Putamen (tissue), 1 donor: ENCODE measurements around the gene DSCAM.
A peak's percentile ranks its signal among the peaks of the same experiment; 100 is the strongest.

Experiments used
- DNase-seq: peaks from one replicate; pipeline ENCODE4 v3.0.0-alpha.2; 2016; ENCODE audit warnings: low spot score

The DSCAM gene

DNA sequence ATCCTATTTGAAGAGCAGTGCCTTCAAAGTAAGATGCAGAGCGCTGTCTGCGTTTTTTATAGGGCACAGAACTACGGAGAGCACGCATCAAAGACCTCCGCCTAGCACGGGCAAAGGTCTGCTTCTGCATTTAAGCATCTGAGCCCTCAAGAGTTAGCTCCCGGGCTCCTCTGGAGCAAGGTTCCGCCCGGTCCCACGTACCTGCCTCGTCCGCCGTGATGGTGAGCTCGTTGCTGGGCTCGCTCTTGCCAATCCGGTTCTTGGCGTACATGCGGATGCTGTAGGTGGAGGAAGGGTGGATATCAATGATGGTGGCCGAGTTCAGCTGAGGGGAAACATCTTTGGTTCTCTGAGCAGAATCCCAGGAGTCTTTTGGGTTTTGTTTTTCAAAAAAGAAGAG, 668.2 kb downstream of the DSCAM start:
- no peak for DNase-seq

GRCh38 chr21:40177979-40178378, 669.0 kb downstream of the DSCAM start:
- DNase-seq, result no peak

- no peak for DNase-seq
Measured at GRCh38 chr21:40176724-40177123, 670.2 kb downstream of the DSCAM start.

DNA sequence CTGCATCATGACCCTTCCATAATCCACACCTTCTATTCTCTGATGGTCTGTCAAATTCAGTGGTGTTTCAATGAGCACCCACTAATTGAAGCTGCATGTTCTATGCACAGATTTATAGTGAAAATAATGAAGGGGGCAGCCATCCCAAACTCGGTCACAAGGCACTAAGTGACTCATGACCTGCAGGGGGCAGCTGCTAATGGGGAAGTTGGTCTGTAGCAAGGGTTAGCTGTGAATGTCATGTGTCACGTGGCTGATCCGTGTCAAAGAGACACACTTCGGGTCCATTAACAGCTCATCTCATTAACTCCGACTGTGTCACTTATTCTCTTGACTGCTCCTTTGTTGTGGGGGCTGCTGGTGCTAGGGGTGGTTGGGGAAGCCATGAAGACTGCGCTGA, 673.1 kb downstream of the DSCAM start:
- DNase-seq, result no peak

- no peak for DNase-seq
Measured at GRCh38 chr21:40169971-40170370, 677.0 kb downstream of the DSCAM start.

GRCh38 chr21:40166291-40166843, 680.6 kb downstream of the DSCAM start:
- DNase-seq, result no peak

GRCh38 chr21:40165773-40166070, 681.2 kb downstream of the DSCAM start:
- no peak for DNase-seq

DNA sequence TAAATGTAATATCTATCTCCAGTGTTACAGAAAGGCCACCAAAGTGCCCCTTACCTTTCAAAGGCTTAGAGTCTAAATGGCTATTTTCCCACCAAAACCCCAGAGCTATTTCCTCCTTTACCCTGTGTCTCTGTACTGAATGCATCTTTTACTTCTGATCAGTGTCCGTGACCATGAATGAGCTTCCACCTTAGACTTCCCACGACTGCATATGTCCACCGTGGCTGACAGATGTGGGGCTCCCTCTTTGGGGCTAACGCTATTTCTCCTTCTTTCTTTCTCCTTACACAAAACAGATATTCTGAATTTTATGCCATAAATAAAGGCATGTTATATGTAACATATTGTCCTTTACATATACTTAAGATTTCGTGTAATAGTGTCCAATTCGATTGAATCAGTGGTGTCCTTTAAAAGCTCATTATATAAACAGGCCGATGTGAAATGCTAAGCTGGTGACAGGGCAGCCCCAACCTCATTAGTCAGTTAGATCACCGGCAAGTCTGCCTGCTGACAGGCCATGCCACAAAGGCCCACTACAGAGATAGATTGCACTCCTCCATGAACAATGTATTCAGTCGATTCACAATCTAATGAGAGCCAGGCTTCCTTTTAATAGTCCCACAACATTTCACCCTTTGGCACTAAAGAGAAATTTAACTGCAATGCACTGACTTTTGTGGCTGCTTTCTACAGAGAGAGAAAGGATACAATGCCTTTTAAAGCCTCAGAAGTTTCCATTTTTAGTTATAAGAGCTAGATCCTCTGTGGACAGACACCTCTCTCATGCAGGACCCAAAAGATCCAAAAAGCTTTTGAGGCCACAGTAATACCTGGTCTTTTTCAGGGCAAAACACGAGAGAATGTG, 681.8 kb downstream of the DSCAM start:
- no peak for DNase-seq

DNA sequence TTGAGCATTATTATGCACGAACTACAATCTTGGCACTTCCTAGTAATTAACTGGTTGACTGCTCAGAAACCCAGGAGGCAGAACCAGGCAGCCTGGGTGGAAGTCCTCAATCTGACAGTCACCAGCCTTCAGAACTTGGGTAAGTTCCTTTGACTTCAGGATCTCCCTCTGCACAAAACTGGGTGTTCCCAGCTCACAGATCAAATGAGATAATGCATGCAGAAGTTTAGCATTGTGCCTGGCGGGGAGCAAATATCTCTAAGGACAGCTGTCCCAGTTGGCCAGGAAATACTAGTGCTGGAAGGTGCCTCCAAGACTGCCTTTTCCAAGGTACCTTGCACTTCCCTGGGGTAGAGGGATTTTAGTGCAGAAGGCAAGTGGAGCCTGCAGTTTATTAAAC, 684.9 kb downstream of the DSCAM start:
- no peak for DNase-seq

DNA sequence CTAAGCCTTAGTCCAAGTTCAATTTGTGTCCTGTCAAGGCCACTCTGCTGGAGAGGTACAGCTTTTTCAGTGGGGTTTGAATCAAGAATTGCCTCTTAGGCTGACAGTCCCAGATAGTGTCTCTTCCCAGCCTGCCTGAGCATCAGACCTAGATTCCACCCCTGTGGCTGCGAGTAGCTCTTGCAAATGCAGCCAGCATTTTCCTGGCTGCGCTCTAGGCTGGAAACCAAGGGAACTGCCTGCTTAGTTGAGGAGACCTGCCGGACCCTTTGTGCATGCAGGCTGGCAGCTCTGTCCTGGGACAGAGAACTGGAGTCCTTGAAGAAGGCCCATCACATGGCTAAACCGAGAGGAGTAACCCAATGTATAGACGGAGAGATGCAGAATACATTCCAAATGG, 686.0 kb downstream of the DSCAM start:
- DNase-seq, result no peak

DNA sequence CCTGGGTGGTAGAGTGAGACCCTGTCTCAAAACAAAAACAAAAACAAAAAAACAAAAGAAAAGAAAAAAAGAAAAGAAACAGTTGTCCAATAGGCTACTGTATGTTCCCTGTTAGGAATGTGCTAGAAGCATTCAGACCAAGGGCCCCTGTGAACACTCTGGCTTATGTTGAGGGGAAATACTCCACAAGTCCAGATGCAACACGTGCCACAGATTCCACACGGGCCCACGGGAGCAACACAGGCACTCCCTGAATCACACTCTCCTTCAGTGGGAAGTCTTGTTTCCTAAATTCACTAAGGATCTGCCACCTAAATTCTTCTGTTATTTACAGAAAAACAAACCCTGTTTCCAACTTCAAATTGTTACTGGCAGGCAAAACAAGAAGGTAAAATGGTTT, 688.6 kb downstream of the DSCAM start:
- DNase-seq, result no peak

DNA sequence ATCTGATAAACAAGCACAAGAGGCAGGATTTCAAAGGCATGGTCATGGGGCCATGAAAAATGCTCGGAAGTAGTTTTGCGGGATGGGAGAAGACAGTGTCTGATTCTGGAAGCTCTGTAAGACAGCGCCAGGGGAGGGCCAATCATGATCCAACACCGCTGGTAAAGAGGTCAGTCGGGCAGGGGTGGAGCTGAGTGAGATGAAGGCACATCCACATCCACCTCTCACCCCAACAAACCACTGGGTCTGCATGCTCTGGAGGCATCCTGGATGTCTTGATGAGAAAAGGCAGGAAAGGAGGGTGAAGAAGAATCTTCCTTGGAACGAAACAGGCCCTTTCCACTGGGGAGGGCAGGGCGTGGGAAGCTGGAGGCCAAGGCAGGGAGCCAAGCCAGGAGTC, 691.4 kb downstream of the DSCAM start:
- DNase-seq, result no peak

DNA sequence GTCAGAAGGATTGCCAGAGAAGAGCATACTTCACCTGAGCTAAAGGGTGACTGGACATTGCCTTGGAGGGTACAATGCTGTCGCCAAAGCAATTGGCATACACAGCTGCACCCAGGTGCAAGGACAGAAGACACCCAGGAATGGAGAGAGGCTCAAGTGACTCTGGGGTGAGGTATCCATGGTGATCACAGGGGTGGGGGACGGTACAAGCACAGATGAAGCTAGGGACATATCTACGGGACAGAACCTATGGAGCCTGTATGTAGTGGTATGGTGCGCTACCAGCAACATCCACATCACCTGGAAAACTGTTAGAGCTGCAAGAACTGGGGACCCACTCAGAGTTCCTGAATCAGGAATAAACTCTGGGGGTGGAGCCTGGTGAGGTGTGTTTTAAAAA, 693.6 kb downstream of the DSCAM start:
- DNase-seq, result no peak

DNA sequence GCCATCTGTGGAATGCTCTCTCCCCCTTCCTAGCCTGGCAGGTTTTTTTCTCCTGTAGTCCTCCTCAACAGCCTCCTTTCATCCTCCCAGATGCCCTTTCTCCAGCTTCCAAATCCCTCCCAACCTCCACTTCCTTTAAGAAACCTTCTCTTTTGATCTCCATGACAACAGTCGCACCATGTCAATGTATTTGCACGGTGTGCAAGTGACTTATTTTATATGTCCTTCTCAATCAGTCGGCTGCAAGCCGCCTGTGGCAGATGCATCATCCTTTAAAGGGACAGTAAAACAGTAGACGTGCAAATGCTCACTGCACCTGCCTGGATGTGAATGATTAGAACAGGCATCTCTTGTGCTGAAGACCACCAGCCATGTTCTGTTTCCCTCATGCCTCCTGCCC, 694.5 kb downstream of the DSCAM start:
- no peak for DNase-seq

DNA sequence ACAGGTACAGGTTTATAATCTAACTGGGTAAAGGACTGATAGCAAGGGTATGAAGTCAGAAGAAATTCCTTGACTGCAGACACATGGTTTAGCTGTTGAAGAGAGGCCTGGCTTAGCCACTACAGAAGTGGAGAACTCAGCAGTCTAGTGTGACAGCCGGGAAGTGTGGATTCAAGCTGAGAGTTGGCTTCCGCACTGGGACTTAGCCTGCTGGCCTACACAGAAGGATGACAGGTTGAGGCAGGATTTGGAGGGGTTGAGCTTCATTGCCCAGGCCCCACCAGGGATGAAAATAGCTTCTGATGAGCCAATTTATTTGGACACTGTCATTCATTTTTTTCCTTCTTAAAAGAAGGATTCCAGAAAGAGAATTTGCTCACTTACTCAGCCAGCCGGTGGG, 695.3 kb downstream of the DSCAM start:
- no peak for DNase-seq

DNA sequence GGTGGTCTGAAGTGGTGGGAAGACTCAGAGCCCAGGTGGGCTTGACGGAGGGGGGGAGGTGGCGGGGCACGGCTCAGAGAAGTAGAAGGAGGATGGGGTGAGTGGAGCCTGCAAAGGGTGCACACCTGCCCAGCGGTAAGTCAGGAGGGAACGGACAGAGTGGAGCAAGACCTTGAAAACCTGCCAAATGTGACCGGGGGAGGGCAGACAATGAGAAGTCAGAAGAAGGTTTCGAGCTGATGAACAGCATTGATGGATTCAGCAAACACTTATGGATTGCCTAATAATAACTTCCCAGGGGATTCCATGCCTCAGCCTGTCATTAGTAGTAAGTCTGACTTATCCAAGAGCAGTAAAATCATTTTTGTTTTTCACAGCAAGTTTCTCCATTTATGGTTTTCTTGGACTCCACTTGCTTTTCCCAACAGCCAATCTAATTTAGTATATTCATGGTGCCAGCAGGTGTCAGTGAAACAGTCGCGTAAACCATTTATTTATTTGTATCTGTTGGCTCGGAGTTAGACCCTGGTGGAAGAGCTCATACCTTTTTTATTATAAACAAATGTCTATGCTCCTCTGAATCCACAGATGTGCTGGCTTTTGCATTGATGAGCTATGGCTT, 700.6 kb downstream of the DSCAM start:
- DNase-seq, result no peak

DNA sequence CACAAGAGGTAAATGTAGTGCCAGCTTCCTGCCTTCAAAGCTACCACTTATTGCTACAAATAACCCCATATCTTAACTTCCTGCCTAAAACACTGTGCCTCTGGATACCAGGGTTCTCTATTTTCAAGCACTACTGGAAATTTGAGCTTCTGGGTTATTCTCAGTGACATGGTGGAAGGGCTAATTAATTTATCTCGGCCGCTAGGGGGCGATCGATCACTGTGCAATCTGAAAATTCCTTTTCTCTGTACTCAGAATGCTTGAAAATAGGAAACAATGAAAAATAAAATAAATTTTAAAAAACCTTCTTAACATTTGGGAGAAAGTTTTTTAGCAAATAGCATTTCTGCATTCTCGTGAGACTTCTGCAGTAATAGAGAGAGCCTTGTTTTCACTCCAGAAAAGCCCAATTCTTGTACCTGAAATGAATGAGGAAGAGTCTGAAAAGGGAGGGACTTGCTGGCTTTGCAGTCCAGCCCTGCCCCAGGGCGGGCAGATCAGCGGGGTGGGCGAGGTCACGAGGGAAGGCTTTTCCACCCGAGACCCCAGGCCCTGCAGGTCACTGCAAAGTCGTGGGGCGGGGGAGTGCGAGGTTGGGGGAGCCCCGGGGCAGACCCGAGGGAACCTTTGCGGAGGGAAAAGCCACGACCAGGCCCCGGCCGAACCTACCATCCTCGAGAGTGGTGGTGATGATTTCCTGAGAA, 703.0 kb downstream of the DSCAM start:
- peak; percentile 58 for DNase-seq

GRCh38 chr21:40141621-40142020, 705.3 kb downstream of the DSCAM start:
- DNase-seq, result no peak

DNA sequence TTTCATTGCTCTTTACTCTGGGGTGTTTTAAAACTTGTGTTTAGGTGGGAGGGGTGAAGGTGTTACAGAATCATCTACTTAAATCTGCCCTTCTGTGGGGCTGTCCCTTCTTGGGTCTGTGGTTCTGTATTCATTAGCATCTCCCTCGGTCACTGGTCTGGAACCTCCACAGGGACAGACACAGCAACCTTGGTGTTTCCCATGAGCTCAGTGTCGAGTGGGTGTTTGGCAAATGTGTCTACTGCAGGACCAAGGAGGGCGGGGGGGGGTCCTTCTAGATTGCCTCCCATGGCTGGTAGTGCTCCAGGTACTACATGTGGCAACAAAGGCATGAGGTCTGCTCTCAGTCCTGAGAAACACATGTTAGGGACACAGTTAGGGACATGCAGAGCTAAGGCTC, 706.3 kb downstream of the DSCAM start:
- no peak for DNase-seq

GRCh38 chr21:40139636-40140035, 707.3 kb downstream of the DSCAM start:
- no peak for DNase-seq

DNA sequence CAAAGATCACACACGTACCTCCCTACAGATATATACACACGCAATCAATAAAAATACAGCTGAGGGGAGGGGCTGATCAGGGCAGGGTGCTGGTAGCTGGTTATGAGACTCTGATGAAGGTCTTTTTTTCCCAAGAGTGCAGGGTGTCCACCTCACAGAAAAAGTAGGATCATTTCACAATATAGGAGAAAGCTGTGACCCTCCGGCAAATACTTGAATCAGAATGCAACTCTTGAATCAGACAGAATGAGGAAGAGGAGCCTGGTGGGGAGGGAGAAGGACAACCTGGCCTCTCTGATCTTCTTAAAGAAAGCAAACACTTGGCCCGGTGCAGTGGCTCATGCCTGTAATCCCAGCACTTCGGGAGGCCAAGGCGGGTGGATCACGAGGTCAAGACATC, 710.4 kb downstream of the DSCAM start:
- DNase-seq, result no peak

DNA sequence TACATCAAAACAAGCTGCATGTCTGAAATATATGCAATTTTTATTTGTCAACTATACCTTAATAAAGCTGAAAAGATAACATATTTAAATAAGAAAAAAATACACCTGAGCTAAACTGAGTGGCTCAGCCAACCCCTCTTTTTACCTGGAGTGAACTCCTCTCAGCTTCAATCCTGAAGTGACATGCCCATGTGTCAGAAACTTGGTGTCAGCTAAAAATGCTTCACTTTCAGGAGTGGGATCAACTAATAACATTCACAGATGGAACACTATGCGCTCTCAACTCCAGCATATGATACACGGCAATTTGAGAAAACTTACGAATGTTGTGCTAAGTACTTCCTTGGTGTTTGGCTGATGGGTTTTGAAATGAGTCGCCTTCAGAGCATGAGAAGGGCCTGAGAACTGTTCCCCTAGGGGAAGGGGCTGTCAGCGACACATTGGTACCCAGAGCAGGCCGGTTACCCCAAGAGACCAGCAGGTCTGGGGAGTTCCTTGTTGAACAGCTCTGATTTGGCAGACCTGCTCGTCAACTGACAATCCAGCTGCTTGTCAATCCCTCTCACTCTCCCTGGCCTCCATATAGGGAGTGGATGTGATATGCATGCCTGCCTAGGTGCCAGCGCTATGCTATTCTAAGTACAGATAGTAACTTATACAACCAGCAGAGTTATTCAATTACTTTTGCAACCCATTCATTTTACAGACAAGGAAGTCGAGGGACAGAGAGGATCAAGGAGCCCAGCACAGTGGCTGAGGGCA, 712.0 kb downstream of the DSCAM start:
- DNase-seq, result peak; percentile 79
